IMR-90 (cell line): ENCODE results near the gene LINGO4. TPM values are rescaled to one million over a fixed set of nuclear protein-coding genes. Genes with fewer than 3 reads are reported as not detected.

ENCODE experiments used
- ATAC-seq: fragments of 200-7000 bp; cut with Tn5 transposase; 2 replicates; pipeline ENCODE4 v1.9.1; 2020; ENCODE audit warnings: low read depth, mild to moderate bottlenecking, moderate library complexity
- BruUV-seq: library from RNA; stranded (reverse); fragments of 400-500 nt; replicated peaks from 2 replicates; lab custom pipeline; 2021; lab: Mats Ljungman, UMichigan
- CTCF ChIA-PET: fragments of 300-600 bp; formaldehyde crosslinking; extraction: SDS; loops from one replicate; lab custom pipeline; 2021; ENCODE audit warnings: antibody characterized with exemption; lab: Yijun Ruan, JAX
- POLR2A ChIA-PET: fragments of 300-600 bp; sonication (Branson Sonifier 250); formaldehyde crosslinking; loops from one replicate; lab custom pipeline; 2022; ENCODE audit warnings: antibody characterized with exemption; ENCODE audit not compliant: unreplicated experiment; lab: Charles Lee
- DNase-seq: peaks from one replicate; pipeline ENCODE4 v3.0.0; 2013
- H2AFZ ChIP-seq: replicated peaks from 2 replicates; pipeline ENCODE3; 2013; ENCODE audit warnings: low read length, mild to moderate bottlenecking; ENCODE audit not compliant: poor library complexity
- H2AK5ac ChIP-seq: 2 replicates; pipeline ENCODE4 v1.6.1; 2013; ENCODE audit warnings: low read depth, low read length, inconsistent platforms
- H2AK9ac ChIP-seq: replicated peaks from 2 replicates; pipeline ENCODE3; 2013; ENCODE audit warnings: mild to moderate bottlenecking, low read depth, low read length, moderate library complexity; ENCODE audit not compliant: poor library complexity
- H2BK120ac ChIP-seq: 2 replicates; pipeline ENCODE4 v1.6.1; 2013; ENCODE audit warnings: low read depth, low read length, inconsistent platforms
- H2BK15ac ChIP-seq: 3 replicates; pipeline ENCODE4 v1.6.1; 2013; ENCODE audit warnings: low read depth, low read length, inconsistent platforms
- H2BK20ac ChIP-seq: 2 replicates; pipeline ENCODE4 v1.6.1; 2013; ENCODE audit warnings: low read depth, mild to moderate bottlenecking, inconsistent platforms, low read length, moderate library complexity
- H2BK5ac ChIP-seq: 2 replicates; pipeline ENCODE4 v1.6.1; 2013; ENCODE audit warnings: mild to moderate bottlenecking, low read depth, low read length, inconsistent platforms; ENCODE audit not compliant: poor library complexity, severe bottlenecking
- H3K14ac ChIP-seq: replicated peaks from 2 replicates; pipeline ENCODE4 v1.6.1; 2013; ENCODE audit warnings: low read depth, low read length, inconsistent platforms
- H3K18ac ChIP-seq: 2 replicates; pipeline ENCODE4 v1.6.1; 2013; ENCODE audit warnings: low read depth, low read length, control low read depth
- H3K23ac ChIP-seq: 2 replicates; pipeline ENCODE4 v1.6.1; 2013; ENCODE audit warnings: low read depth, low read length, inconsistent platforms
- H3K27ac ChIP-seq: 2 replicates; pipeline ENCODE4 v1.5.1; 2013; ENCODE audit warnings: mild to moderate bottlenecking, control low read depth, low read length; ENCODE audit not compliant: insufficient read depth
- H3K27me3 ChIP-seq: 2 replicates; pipeline ENCODE4 v1.6.1; 2013; ENCODE audit warnings: low read length; ENCODE audit not compliant: control insufficient read depth, insufficient read depth
- H3K36me3 ChIP-seq: 2 replicates; pipeline ENCODE4 v1.6.1; 2013; ENCODE audit warnings: low read length, mixed read lengths; ENCODE audit not compliant: control insufficient read depth, insufficient read depth
- H3K4ac ChIP-seq: 2 replicates; pipeline ENCODE4 v1.6.1; 2013; ENCODE audit warnings: low read depth, low read length, inconsistent platforms
- H3K4me1 ChIP-seq: 2 replicates; pipeline ENCODE4 v1.6.1; 2013; ENCODE audit warnings: low read length, mixed read lengths; ENCODE audit not compliant: control insufficient read depth, insufficient read depth
- H3K4me2 ChIP-seq: 2 replicates; pipeline ENCODE4 v1.6.1; 2013; ENCODE audit warnings: low read depth, mild to moderate bottlenecking, control low read depth, low read length, moderate library complexity
- H3K4me3 ChIP-seq: 2 replicates; pipeline ENCODE4 v1.5.1; 2013; ENCODE audit warnings: low read depth, mild to moderate bottlenecking, control low read depth, low read length, moderate library complexity; ENCODE audit not compliant: insufficient read depth
- H3K56ac ChIP-seq: 2 replicates; pipeline ENCODE4 v1.6.1; 2013; ENCODE audit warnings: low read length, inconsistent platforms; ENCODE audit not compliant: insufficient read depth; ENCODE audit errors: extremely low read depth
- H3K79me1 ChIP-seq, 2 experiments: 2 replicates each; pipeline ENCODE4 v1.6.1; 2013; ENCODE audit warnings: low read length in 2 of 2, inconsistent platforms in 1 of 2, low read depth in 1 of 2
- H3K9ac ChIP-seq: 2 replicates; pipeline ENCODE4 v1.6.1; 2013; ENCODE audit warnings: low read depth, low read length, control low read depth
- H3K9me1 ChIP-seq: 2 replicates; pipeline ENCODE4 v1.6.1; 2013; ENCODE audit warnings: low read length, inconsistent platforms; ENCODE audit not compliant: insufficient read depth
- H3K9me3 ChIP-seq: 2 replicates; pipeline ENCODE4 v1.6.1; 2013; ENCODE audit warnings: low read length; ENCODE audit not compliant: control insufficient read depth, insufficient read depth
- H4K20me1 ChIP-seq: 2 replicates; pipeline ENCODE4 v1.6.1; 2013; ENCODE audit warnings: low read length, inconsistent platforms; ENCODE audit not compliant: insufficient read depth
- H4K5ac ChIP-seq: 2 replicates; pipeline ENCODE4 v1.6.1; 2013; ENCODE audit warnings: mild to moderate bottlenecking, low read depth, low read length, control low read depth
- H4K8ac ChIP-seq, 2 experiments: 2 replicates each; pipeline ENCODE4 v1.6.1; 2013; ENCODE audit warnings: low read depth in 2 of 2, low read length in 2 of 2, control low read depth in 1 of 2, inconsistent platforms in 1 of 2
- H4K91ac ChIP-seq: 2 replicates; pipeline ENCODE4 v1.6.1; 2013; ENCODE audit warnings: low read depth, low read length, inconsistent platforms; ENCODE audit not compliant: insufficient read depth
- CHD1 ChIP-seq: IDR thresholded peaks from 2 replicates; pipeline ENCODE4 v1.6.1; 2012; ENCODE audit warnings: low read depth, low read length, improper control_type of control experiment
- CTCF ChIP-seq: conservative IDR thresholded peaks from 2 replicates; pipeline ENCODE4 v1.5.1; 2012; ENCODE audit warnings: mild to moderate bottlenecking, low read depth, low read length, improper control_type of control experiment
- FOS ChIP-seq: fragments of 150-350 bp; IDR thresholded peaks from 2 replicates; pipeline ENCODE4 v1.6.1; 2016; ENCODE audit warnings: low read depth, low read length
- MAZ ChIP-seq: IDR thresholded peaks from 2 replicates; pipeline ENCODE4 v1.6.1; 2012; ENCODE audit warnings: low read depth, mild to moderate bottlenecking, low read length, improper control_type of control experiment, moderate library complexity, borderline replicate concordance
- RFX5 ChIP-seq: IDR thresholded peaks from 2 replicates; pipeline ENCODE4 v1.8.0; 2012; ENCODE audit warnings: low read depth, mild to moderate bottlenecking, low read length, moderate library complexity
- WGBS, 2 experiments: methylation state at CpG; one replicate each; pipeline versions ENCODE4 v1.1.5 to v1.1.7; 2013; ENCODE audit warnings: missing lambda C conversion rate in 2 of 2; ENCODE audit not compliant: insufficient read length in 1 of 2; ENCODE audit errors: extremely low coverage in 2 of 2; 5-methylcytosine and 5-hydroxymethylcytosine counted together
- dilution Hi-C: fragments of 300-500 bp; cut with HindIII; formaldehyde crosslinking; loops from one replicate; pipeline ENCODE4 v1.14.3; 2018; ENCODE audit warnings: low sequenced_read_pairs; ENCODE audit not compliant: unreplicated experiment
- in situ Hi-C: fragments of 300-500 bp; cut with MboI; formaldehyde crosslinking; loops from 3 replicates; pipeline ENCODE4 v1.14.3; 2019; ENCODE audit warnings: low sequenced_read_pairs, inconsistent platforms, mixed read lengths
- intact Hi-C: fragments of 100-400 bp; cut with micrococcal nuclease; formaldehyde crosslinking; loops from 2 replicates; pipeline ENCODE4 v1.10.0; 2022
- microRNA-seq, 2 experiments: library from miRNA; stranded (forward) in 1 of 2; unstranded in 1 of 2; fragments of 10-50 nt in 1 of 2; fragments of <30 nt in 1 of 2; gene quantifications in 1 of 2; microRNA quantifications in 1 of 2; one replicate each; pipeline versions ENCODE3 to v1.1.0; 2013 to 2020; ENCODE audit not compliant: insufficient read depth in 1 of 2, insufficient read length in 1 of 2, unreplicated experiment in 1 of 2
- polyA plus RNA-seq, 3 experiments: library from polyadenylated mRNA; depleted of rRNA; stranded (reverse); fragments of >200 nt; gene quantifications; 2 replicates each; pipeline ENCODE4 v1.2.3, GENCODE V29; 2012; ENCODE audit warnings: low replicate concordance in 1 of 3
- small RNA-seq, 5 experiments: library from RNA; depleted of rRNA; stranded (forward); fragments of <200 nt; gene quantifications; one replicate each; pipeline ENCODE3, GENCODE V24; 2012
- total RNA-seq: library from RNA; depleted of rRNA; stranded (reverse); fragments of >200 nt; gene quantifications from 2 replicates; pipeline ENCODE4 v1.2.3, GENCODE V29; 2012; rRNA removed

LINGO4 gene
- total and polyA plus RNA-seq, 2 of the 4 experiments (the other 2 are of a cell fraction) = not detected

GRCh38 chr1:151756291-151756690, 48.9 kb downstream of the LINGO4 start:
- intact Hi-C loops = no loop called here
- Histone ChIP-seq H4K20me1 (no peaks in the 10 kb centered on the region), H3K14ac (no peak overlapping the region), H3K4me1 (no peaks in the 10 kb centered on the region), H3K9me3 (no peaks in the 10 kb centered on the region), H3K79me1 (peaks cover 0 to 4% of the 10 kb centered on the region in 2 experiments; a peak in 1 of 4 replicates), H4K5ac (no peak overlapping the region), H2AK9ac (no peak overlapping the region), H2BK20ac (no peak overlapping the region), H3K9me1 (peaks cover 9% of the 10 kb centered on the region), H2BK15ac (no peak overlapping the region), H2BK120ac (no peak overlapping the region), H2BK5ac (no peak overlapping the region), H3K27me3 (no peaks in the 10 kb centered on the region), H3K23ac (no peak overlapping the region), H3K9ac (no peak overlapping the region), H3K36me3 (peaks cover 17% of the 10 kb centered on the region), H2AFZ (no peak overlapping the region), H2AK5ac (no peak overlapping the region), H3K56ac (no peak overlapping the region), H4K8ac (no peak overlapping the region), H4K91ac (no peak overlapping the region), H3K4me2 (no peak overlapping the region), H3K27ac (no peak overlapping the region), H3K4ac (no peak overlapping the region), H3K18ac (no peak overlapping the region), H3K4me3 (no peak overlapping the region)
- WGBS, 2 experiments = no CpG with 5 or more reads among the region's 1 CpG
- DNase-seq (peak; percentile 44), ATAC-seq (peak; percentile 80)
- ChIA-PET POLR2A (no interaction called here), CTCF (interaction anchor here (0.6 kb wide), 1 partner anchor 16 kb away, joined by 3 read pairs; no protein-coding TSS in a partner anchor)
- dilution Hi-C loops = no loop called here
- in situ Hi-C loops = no loop called here
- no TSS peak for BruUV-seq
- TF ChIP-seq CHD1 (no peak), CTCF (no peak), MAZ (no peak), RFX5 (no peak), FOS (no peak)

Small RNAs within 50 kb of the gene (microRNA-seq; reads per million reads assigned to microRNA genes)
- not detected for gene RF00019 (ENCODE audit: insufficient read depth, insufficient read length)

Small RNAs within 50 kb of the gene (small RNA-seq; reads per million reads assigned to genes)
- 0 reads per million in 5 experiments for gene RF00019

Other genes starting within 250 kb of the LINGO4 start
- gene SNX27, start 193.4 kb downstream of the LINGO4 start, total RNA-seq = 25.6 and 34.4 TPM in 2 replicates
- 9.3 and 12.3 TPM in 2 replicates for gene SNX27, start 193.4 kb downstream of the LINGO4 start, polyA plus RNA-seq (2012; rRNA removed)
- gene CELF3, start 88.6 kb downstream of the LINGO4 start, total RNA-seq = not detected in 2 replicates
- gene CELF3, start 88.6 kb downstream of the LINGO4 start, polyA plus RNA-seq (2012; rRNA removed) = not detected in 2 replicates
- not detected in 2 replicates for gene RIIAD1, start 83.9 kb downstream of the LINGO4 start, total RNA-seq
- gene RIIAD1, start 83.9 kb downstream of the LINGO4 start, polyA plus RNA-seq (2012; rRNA removed) = not detected in 2 replicates
- gene MRPL9, start 41.9 kb downstream of the LINGO4 start, total RNA-seq = 65.4 and 85.8 TPM in 2 replicates
- gene MRPL9, start 41.9 kb downstream of the LINGO4 start, polyA plus RNA-seq (2012; rRNA removed) = 77.3 and 87.5 TPM in 2 replicates
- 2.2 TPM in 2 replicates for gene TDRKH, start 14.9 kb downstream of the LINGO4 start, total RNA-seq
- 0.86 and 1.2 TPM in 2 replicates for gene TDRKH, start 14.9 kb downstream of the LINGO4 start, polyA plus RNA-seq (2012; rRNA removed)
- not detected in 2 replicates for gene RORC, start 26.4 kb upstream of the LINGO4 start, total RNA-seq
- gene RORC, start 26.4 kb upstream of the LINGO4 start, polyA plus RNA-seq (2012; rRNA removed) = not detected in 2 replicates
- gene C2CD4D, start 34.4 kb upstream of the LINGO4 start, total RNA-seq = not detected in 2 replicates
- not detected in 2 replicates for gene C2CD4D, start 34.4 kb upstream of the LINGO4 start, polyA plus RNA-seq (2012; rRNA removed)
- not detected in 2 replicates for gene THEM5, start 48.3 kb upstream of the LINGO4 start, total RNA-seq
- not detected in 2 replicates for gene THEM5, start 48.3 kb upstream of the LINGO4 start, polyA plus RNA-seq (2012; rRNA removed)
- gene THEM4, start 104.1 kb upstream of the LINGO4 start, total RNA-seq = 7.3 and 8.3 TPM in 2 replicates
- 12.2 and 15.7 TPM in 2 replicates for gene THEM4, start 104.1 kb upstream of the LINGO4 start, polyA plus RNA-seq (2012; rRNA removed)
- 77.2 and 86.0 TPM in 2 replicates for gene S100A10, start 188.4 kb upstream of the LINGO4 start, total RNA-seq
- 223 and 277 TPM in 2 replicates for gene S100A10, start 188.4 kb upstream of the LINGO4 start, polyA plus RNA-seq (2012; rRNA removed)
- 117 and 167 TPM in 2 replicates for gene S100A11, start 231.6 kb upstream of the LINGO4 start, total RNA-seq
- 1,354 and 1,402 TPM in 2 replicates for gene S100A11, start 231.6 kb upstream of the LINGO4 start, polyA plus RNA-seq (2012; rRNA removed)